Nephron progenitor cell (in vitro differentiated cells): Measurements from ENCODE around the gene TMEFF1.
A peak's percentile ranks its signal among the peaks of the same experiment; 100 is the strongest.
"Not testable (repeated sequence)": the region's sequence is repeated elsewhere in the genome, so short reads cannot be mapped to it uniquely, and the experiment has no call there.

Source experiments
- DNase-seq: peaks from one replicate; pipeline ENCODE4 v3.0.0; 2021
- H3K27ac Mint-ChIP-seq: 2 replicates; pipeline ENCODE4 v1.8.0; 2021; ENCODE audit warnings: mild to moderate bottlenecking, moderate library complexity, mixed read lengths
- H3K27me3 Mint-ChIP-seq: 2 replicates; pipeline ENCODE4 v1.8.0; 2021; ENCODE audit warnings: mild to moderate bottlenecking, low read depth, mixed read lengths; ENCODE audit not compliant: poor library complexity
- H3K36me3 Mint-ChIP-seq: 2 replicates; pipeline ENCODE4 v1.8.0; 2021; ENCODE audit warnings: low read depth, mixed read lengths
- H3K4me1 Mint-ChIP-seq: 2 replicates; pipeline ENCODE4 v1.8.0; 2021; ENCODE audit warnings: mixed read lengths
- H3K4me3 Mint-ChIP-seq: 2 replicates; pipeline ENCODE4 v1.8.0; 2021; ENCODE audit warnings: mild to moderate bottlenecking, moderate library complexity, mixed read lengths
- H3K9me3 Mint-ChIP-seq: 2 replicates; pipeline ENCODE4 v1.8.0; 2021; ENCODE audit warnings: mild to moderate bottlenecking, moderate library complexity, mixed read lengths
- CTCF ChIP-seq: fragments of 200-600 bp; sonication (generic); IDR thresholded peaks from 2 replicates; pipeline ENCODE4 v1.5.0; 2021; ENCODE audit warnings: antibody characterized with exemption

The TMEFF1 gene

DNA sequence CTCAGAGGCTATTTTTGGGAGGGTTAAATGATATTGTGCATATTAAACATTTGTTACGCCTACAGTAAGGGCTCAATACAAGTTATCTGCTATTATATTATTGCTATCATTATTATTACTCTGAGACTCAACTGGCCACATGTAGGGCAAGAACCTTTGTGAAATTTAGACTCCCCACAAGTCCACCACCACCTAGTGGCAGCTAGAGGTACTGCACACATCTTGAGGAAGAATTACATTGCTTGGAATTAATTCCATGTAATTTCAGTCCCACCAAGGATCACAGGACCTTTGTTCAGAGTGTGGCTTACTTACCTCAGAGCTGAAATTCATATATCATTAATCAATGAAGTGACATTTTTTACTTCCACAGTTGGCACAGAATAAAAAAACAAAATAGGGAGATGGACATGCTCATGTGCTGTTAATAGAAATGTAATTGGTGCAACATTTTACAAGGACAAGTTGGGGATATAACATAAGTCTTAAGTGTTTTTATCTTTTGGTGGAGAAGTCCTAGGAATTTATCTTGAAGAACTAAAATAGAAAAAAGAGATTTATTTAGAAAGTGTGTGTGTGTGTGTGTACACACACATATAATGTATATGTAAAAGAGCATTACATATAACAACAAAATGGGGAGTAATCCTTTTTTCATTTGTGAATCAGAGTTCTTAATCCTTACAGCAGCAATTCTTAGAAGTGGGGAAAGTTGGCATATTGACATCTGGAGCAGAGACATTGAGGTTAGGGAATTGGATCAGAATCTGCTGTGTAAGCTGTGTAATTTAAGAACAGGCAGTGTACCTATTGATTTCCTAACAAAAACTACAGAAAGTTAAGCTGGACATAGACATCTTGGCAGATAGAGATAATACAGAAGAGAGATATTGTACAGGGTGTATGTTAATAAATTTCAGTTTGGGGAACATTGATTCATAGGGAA, 34.8 kb upstream of the TMEFF1 start:
- Mint-ChIP-seq H3K4me1 (peaks cover 11% of the 10 kb centered on the region), H3K36me3 (peaks cover 29% of the 10 kb centered on the region), H3K4me3 (no peak overlapping the region), H3K9me3 (no peaks in the 10 kb centered on the region), H3K27me3 (no peaks in the 10 kb centered on the region), H3K27ac (no peak overlapping the region)
- peak; percentile 96 for TF ChIP-seq CTCF
- peak; percentile 78 for DNase-seq

GRCh38 chr9:100440071-100440470, 32.9 kb upstream of the TMEFF1 start:
- no peak for DNase-seq
- no peak for TF ChIP-seq CTCF
- Mint-ChIP-seq H3K36me3 (peaks cover 24% of the 10 kb centered on the region), H3K4me1 (peaks cover 26% of the 10 kb centered on the region), H3K27me3 (no peaks in the 10 kb centered on the region), H3K9me3 (no peaks in the 10 kb centered on the region), H3K4me3 (no peak overlapping the region), H3K27ac (no peak overlapping the region)

GRCh38 chr9:100440487-100440886, 32.5 kb upstream of the TMEFF1 start:
- not testable (repeated sequence) for H3K9me3 Mint-ChIP-seq, H3K4me3 Mint-ChIP-seq
- H3K36me3 Mint-ChIP-seq = peaks cover 23% of the 10 kb centered on the region

DNA sequence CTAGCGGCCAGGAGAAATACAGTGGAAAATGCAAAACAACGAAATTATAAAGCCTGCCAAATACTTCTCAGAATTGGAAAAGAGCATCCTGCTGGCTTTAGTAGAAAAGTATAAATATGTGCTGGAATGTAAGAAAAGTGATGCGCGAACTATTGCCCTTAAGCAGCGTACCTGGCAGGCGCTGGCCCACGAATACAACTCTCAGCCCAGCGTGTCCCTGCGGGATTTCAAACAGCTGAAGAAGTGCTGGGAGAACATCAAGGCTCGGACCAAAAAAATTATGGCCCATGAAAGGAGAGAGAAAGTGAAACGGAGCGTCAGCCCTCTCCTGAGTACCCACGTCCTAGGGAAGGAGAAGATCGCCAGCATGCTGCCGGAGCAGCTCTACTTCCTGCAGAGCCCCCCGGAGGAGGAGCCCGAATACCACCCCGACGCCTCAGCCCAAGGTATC, 31.0 kb upstream of the TMEFF1 start:
- H3K27ac Mint-ChIP-seq = peak overlapping the region; percentile 69

More at GRCh38 chr9:100440487-100440886, 32.5 kb upstream of the TMEFF1 start:
- H3K27me3 Mint-ChIP-seq, DNase-seq, H3K27ac Mint-ChIP-seq: not testable (repeated sequence)
- H3K4me1 Mint-ChIP-seq = peaks cover 26% of the 10 kb centered on the region

DNA sequence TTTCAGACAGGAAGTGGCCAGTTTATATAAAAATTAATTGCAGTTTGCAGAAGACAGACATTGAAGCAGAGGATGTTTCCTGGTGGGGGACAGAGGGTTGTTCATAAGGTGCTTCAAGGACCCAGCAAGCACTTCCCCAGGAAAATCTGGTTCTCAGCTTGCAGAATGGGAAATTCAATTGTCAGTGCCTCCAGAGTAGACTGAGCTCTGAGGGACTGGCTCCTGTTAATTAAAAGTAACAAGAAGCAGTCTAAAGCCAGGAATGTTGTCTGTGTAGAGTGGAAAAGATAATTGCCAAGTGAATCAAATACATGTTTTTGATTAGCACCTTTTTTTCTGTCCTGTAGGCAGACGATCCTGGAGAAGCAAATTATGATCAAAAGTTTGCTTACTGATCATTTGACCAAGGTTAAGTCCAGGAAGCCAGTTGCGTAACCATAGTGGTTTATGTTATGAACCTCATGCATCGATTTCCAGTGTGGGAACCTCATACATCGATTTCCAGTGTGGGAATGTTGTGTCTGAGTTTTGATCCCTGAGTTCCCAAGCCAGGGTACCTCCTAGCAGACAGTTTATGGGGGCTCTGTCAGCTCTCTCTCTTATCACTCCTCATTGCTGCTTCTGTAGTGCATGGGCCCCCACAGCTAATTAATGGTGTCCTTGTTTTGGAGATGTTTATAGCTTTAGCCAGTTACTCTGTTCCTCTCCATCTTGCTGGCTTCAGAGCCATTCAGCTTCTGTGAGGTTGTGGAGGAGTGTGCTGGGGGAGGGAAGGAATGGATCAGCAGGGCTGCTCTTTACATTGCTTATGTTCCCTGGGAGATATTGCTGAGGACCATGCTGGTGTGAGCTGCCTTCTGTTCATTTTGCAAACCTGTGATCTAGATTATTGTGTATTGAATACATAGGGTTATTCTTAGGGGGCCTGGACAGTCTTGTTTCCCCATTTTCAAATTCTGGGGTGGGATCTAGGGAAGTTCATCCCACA, 28.9 kb upstream of the TMEFF1 start:
- peaks cover 36% of the 10 kb centered on the region for H3K36me3 Mint-ChIP-seq
- TF ChIP-seq CTCF = no peak
- H3K27ac Mint-ChIP-seq = peak overlapping the region; percentile 67
- no peak for DNase-seq
- H3K4me1 Mint-ChIP-seq = peaks cover 26% of the 10 kb centered on the region
- H3K4me3 Mint-ChIP-seq = no peak overlapping the region
- H3K9me3 Mint-ChIP-seq = no peaks in the 10 kb centered on the region
- no peaks in the 10 kb centered on the region for H3K27me3 Mint-ChIP-seq

More for the DNA sequence above, 31.0 kb upstream of the TMEFF1 start:
- no peaks in the 10 kb centered on the region for H3K27me3 Mint-ChIP-seq
- TF ChIP-seq CTCF = no peak
- peaks cover 26% of the 10 kb centered on the region for H3K4me1 Mint-ChIP-seq
- DNase-seq = no peak
- H3K4me3 Mint-ChIP-seq = no peak overlapping the region
- H3K9me3 Mint-ChIP-seq = no peaks in the 10 kb centered on the region
- H3K36me3 Mint-ChIP-seq = peaks cover 32% of the 10 kb centered on the region
